HepG2 (cell line): ENCODE results near the gene CAD. TPM values are rescaled to one million over a fixed set of nuclear protein-coding genes. Genes with fewer than 3 reads are reported as not detected.

Experiments
- ETV6 ChIP-seq: sonication (generic); formaldehyde crosslinking; conservative IDR thresholded peaks from 2 replicates; pipeline ENCODE4 v1.4.0; 2020; ENCODE audit warnings: missing genetic modification reagents
- FOXJ3 ChIP-seq: sonication (generic); formaldehyde crosslinking; IDR thresholded peaks from 2 replicates; pipeline ENCODE4 v1.4.0; 2020; ENCODE audit warnings: missing genetic modification reagents, mild to moderate bottlenecking, borderline replicate concordance
- MXD4 ChIP-seq: IDR thresholded peaks from 2 replicates; pipeline ENCODE4 v1.6.1; 2016; ENCODE audit warnings: mild to moderate bottlenecking, missing biosample characterization, missing genetic modification reagents
- NFATC3 ChIP-seq: sonication (generic); formaldehyde crosslinking; IDR thresholded peaks from 2 replicates; pipeline ENCODE4 v1.5.1; 2020; ENCODE audit warnings: mild to moderate bottlenecking, missing genetic modification reagents
- SIX4 ChIP-seq: sonication (generic); formaldehyde crosslinking; IDR thresholded peaks from 2 replicates; pipeline ENCODE4 v1.4.0; 2020; ENCODE audit warnings: missing genetic modification reagents
- TAF1 ChIP-seq: sonication (generic); formaldehyde crosslinking; IDR thresholded peaks from 2 replicates; pipeline ENCODE4 v1.4.0; 2020; ENCODE audit warnings: missing genetic modification reagents
- ZFX ChIP-seq: sonication (generic); formaldehyde crosslinking; IDR thresholded peaks from 2 replicates; pipeline ENCODE4 v1.4.0; 2020; ENCODE audit warnings: mild to moderate bottlenecking, low read depth, missing genetic modification reagents, moderate library complexity
- ZNF546 ChIP-seq: sonication (generic); formaldehyde crosslinking; conservative IDR thresholded peaks from 2 replicates; pipeline ENCODE4 v1.8.1; 2023; ENCODE audit warnings: mild to moderate bottlenecking, missing genetic modification reagents
- ZNF616 ChIP-seq: sonication (generic); formaldehyde crosslinking; IDR thresholded peaks from 2 replicates; pipeline ENCODE4 v1.5.0; 2020; ENCODE audit warnings: low read depth, mild to moderate bottlenecking, missing genetic modification reagents
- ZNF619 ChIP-seq: sonication (generic); formaldehyde crosslinking; IDR thresholded peaks from 2 replicates; pipeline ENCODE4 v1.4.0; 2020; ENCODE audit warnings: mild to moderate bottlenecking, missing genetic modification reagents
- ZNF781 ChIP-seq: sonication (generic); formaldehyde crosslinking; IDR thresholded peaks from 2 replicates; pipeline ENCODE4 v1.5.1; 2020; ENCODE audit warnings: borderline replicate concordance, mild to moderate bottlenecking, missing genetic modification reagents; ENCODE audit errors: not compliant biosample characterization
- ZNF841 ChIP-seq: sonication (generic); formaldehyde crosslinking; IDR thresholded peaks from 2 replicates; pipeline ENCODE4 v1.8.1; 2023; ENCODE audit warnings: missing genetic modification reagents, borderline replicate concordance
- ZNF878 ChIP-seq: sonication (generic); formaldehyde crosslinking; IDR thresholded peaks from 2 replicates; pipeline ENCODE4 v1.8.1; 2023; ENCODE audit warnings: mild to moderate bottlenecking, missing genetic modification reagents, moderate library complexity
- polyA plus RNA-seq, 8 experiments: library from polyadenylated mRNA; depleted of rRNA in 3 of 8; stranded (reverse) in 7 of 8; unstranded in 1 of 8; fragments of >200 nt; fragmentation: Illumina TruSeq in 4 of 8; extraction: Trizol in 4 of 8; gene quantifications; 2 replicates each; pipeline versions ENCODE4 v1.2.1 to v1.2.3, GENCODE V29; 2011 to 2016; ENCODE audit warnings: low read depth in 4 of 8, missing spikeins in 1 of 8, mixed read lengths in 1 of 8; ENCODE audit not compliant: insufficient read depth in 1 of 8
- total RNA-seq, 5 experiments: library from RNA; depleted of rRNA; stranded (reverse); fragments of >200 nt; fragmentation: Illumina TruSeq; extraction: Trizol; gene quantifications; 2 replicates each; pipeline ENCODE4 v1.2.3, GENCODE V29; 2016; ENCODE audit warnings: low read depth in 1 of 5
- TF ChIP-seq, protein P1 (sequence below): sonication (generic); formaldehyde crosslinking; IDR thresholded peaks from 2 replicates; pipeline ENCODE4 v1.4.0; 2020; ENCODE audit warnings: missing genetic modification reagents
- TF ChIP-seq, protein P2 (sequence below): sonication (generic); formaldehyde crosslinking; conservative IDR thresholded peaks from 2 replicates; pipeline ENCODE4 v1.4.0; 2020; ENCODE audit warnings: missing genetic modification reagents
- TF ChIP-seq, protein P3 (sequence below): sonication (generic); formaldehyde crosslinking; IDR thresholded peaks from 2 replicates; pipeline ENCODE4 v1.4.0; 2020; ENCODE audit warnings: missing genetic modification reagents, borderline replicate concordance
- TF ChIP-seq, protein P4 (sequence below): sonication (generic); formaldehyde crosslinking; IDR thresholded peaks from 2 replicates; pipeline ENCODE4 v1.8.1; 2023; ENCODE audit warnings: mild to moderate bottlenecking, missing genetic modification reagents

CAD gene
- total and polyA plus RNA-seq, 2 of the 13 experiments (the other 11 are each of a cell fraction or from before 2014, with no cell fraction given) = 21.7 to 37.0 TPM

DNA sequence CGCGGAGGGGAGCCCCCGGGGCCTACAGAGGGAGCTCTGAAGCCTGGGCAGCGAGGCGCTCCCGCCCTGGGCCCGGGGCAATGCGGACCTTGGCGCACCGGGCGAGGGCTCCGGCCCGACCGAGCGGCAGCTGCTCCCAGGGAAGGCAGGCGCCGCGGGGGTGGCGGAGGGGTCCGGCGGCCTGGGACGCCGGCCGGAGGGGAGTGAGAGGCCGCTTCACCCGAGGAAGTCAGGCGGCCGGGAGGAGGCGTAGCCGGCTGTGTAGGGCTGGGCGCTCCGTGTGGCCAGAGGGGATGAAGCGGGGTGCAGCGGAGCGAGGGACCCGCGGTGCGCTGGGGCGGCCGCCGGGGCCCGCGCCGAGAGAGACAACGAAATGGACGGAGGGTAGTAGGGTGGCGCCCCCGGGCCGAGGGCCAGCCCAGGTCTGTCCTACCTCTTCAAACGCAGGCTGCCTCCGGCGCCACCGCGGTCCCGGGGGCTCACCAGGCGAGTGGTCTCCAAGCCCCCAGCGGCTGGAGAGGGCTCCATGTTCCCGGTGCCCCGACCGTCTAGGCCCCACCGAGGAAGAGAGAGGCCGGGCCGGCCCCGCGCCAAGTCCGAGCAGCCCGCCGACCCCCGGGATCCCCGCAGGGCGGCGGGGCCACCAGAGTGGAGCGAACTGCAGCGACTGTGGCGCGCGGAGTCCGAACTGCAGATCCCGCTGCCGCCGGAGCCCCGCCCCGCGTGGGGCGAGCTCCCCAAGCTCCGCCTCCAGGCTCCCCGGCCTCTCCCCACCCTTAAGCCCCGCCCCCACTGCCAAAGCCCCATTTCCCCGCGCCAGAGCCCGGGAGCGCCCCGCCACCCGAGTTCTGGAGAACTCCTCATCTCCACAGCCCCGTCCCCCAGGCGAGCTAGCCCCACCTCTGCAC, 45.5 kb downstream of the CAD start, which contains the start of gene SLC30A3 (continued):
- TF ChIP-seq, protein P1, sequence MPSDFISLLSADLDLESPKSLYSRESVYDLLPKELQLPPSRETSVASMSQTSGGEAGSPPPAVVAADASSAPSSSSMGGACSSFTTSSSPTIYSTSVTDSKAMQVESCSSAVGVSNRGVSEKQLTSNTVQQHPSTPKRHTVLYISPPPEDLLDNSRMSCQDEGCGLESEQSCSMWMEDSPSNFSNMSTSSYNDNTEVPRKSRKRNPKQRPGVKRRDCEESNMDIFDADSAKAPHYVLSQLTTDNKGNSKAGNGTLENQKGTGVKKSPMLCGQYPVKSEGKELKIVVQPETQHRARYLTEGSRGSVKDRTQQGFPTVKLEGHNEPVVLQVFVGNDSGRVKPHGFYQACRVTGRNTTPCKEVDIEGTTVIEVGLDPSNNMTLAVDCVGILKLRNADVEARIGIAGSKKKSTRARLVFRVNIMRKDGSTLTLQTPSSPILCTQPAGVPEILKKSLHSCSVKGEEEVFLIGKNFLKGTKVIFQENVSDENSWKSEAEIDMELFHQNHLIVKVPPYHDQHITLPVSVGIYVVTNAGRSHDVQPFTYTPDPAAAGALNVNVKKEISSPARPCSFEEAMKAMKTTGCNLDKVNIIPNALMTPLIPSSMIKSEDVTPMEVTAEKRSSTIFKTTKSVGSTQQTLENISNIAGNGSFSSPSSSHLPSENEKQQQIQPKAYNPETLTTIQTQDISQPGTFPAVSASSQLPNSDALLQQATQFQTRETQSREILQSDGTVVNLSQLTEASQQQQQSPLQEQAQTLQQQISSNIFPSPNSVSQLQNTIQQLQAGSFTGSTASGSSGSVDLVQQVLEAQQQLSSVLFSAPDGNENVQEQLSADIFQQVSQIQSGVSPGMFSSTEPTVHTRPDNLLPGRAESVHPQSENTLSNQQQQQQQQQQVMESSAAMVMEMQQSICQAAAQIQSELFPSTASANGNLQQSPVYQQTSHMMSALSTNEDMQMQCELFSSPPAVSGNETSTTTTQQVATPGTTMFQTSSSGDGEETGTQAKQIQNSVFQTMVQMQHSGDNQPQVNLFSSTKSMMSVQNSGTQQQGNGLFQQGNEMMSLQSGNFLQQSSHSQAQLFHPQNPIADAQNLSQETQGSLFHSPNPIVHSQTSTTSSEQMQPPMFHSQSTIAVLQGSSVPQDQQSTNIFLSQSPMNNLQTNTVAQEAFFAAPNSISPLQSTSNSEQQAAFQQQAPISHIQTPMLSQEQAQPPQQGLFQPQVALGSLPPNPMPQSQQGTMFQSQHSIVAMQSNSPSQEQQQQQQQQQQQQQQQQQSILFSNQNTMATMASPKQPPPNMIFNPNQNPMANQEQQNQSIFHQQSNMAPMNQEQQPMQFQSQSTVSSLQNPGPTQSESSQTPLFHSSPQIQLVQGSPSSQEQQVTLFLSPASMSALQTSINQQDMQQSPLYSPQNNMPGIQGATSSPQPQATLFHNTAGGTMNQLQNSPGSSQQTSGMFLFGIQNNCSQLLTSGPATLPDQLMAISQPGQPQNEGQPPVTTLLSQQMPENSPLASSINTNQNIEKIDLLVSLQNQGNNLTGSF = no peak
- TF ChIP-seq ETV6 (no peak), SIX4 (no peak), ZNF878 (no peak), TAF1 (CRISPR knock-in tag) (no peak), MXD4 (CRISPR knock-in tag) (no peak), FOXJ3 (CRISPR knock-in tag) (no peak), ZNF781 (CRISPR knock-in tag) (no peak), ZNF546 (CRISPR knock-in tag) (0 out of 2 replicates have a peak, but pooled peaks have one; percentile 16), ZNF616 (CRISPR knock-in tag) (no peak), ZNF619 (CRISPR knock-in tag) (no peak), ZNF841 (CRISPR knock-in tag) (no peak), NFATC3 (CRISPR knock-in tag) (no peak), ZFX (CRISPR knock-in tag) (peak; percentile 45)
- TF ChIP-seq, protein P2, sequence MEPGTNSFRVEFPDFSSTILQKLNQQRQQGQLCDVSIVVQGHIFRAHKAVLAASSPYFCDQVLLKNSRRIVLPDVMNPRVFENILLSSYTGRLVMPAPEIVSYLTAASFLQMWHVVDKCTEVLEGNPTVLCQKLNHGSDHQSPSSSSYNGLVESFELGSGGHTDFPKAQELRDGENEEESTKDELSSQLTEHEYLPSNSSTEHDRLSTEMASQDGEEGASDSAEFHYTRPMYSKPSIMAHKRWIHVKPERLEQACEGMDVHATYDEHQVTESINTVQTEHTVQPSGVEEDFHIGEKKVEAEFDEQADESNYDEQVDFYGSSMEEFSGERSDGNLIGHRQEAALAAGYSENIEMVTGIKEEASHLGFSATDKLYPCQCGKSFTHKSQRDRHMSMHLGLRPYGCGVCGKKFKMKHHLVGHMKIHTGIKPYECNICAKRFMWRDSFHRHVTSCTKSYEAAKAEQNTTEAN = no peak
- TF ChIP-seq, protein P3, sequence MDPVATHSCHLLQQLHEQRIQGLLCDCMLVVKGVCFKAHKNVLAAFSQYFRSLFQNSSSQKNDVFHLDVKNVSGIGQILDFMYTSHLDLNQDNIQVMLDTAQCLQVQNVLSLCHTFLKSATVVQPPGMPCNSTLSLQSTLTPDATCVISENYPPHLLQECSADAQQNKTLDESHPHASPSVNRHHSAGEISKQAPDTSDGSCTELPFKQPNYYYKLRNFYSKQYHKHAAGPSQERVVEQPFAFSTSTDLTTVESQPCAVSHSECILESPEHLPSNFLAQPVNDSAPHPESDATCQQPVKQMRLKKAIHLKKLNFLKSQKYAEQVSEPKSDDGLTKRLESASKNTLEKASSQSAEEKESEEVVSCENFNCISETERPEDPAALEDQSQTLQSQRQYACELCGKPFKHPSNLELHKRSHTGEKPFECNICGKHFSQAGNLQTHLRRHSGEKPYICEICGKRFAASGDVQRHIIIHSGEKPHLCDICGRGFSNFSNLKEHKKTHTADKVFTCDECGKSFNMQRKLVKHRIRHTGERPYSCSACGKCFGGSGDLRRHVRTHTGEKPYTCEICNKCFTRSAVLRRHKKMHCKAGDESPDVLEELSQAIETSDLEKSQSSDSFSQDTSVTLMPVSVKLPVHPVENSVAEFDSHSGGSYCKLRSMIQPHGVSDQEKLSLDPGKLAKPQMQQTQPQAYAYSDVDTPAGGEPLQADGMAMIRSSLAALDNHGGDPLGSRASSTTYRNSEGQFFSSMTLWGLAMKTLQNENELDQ = no peak
- TF ChIP-seq, protein P4, sequence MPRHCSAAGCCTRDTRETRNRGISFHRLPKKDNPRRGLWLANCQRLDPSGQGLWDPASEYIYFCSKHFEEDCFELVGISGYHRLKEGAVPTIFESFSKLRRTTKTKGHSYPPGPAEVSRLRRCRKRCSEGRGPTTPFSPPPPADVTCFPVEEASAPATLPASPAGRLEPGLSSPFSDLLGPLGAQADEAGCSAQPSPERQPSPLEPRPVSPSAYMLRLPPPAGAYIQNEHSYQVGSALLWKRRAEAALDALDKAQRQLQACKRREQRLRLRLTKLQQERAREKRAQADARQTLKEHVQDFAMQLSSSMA (CRISPR knock-in tag) = no peak
